Rectal smooth muscle tissue (tissue), 1 donor: ENCODE measurements around the gene ITPR2.

Experiments used
- H3K27ac ChIP-seq: one replicate; pipeline ENCODE4 v1.7.0; 2013; ENCODE audit warnings: low read depth, low read length, inconsistent platforms
- H3K27me3 ChIP-seq: one replicate; pipeline ENCODE4 v1.7.0; 2013; ENCODE audit warnings: low read length; ENCODE audit not compliant: control insufficient read depth, insufficient read depth
- H3K36me3 ChIP-seq: one replicate; pipeline ENCODE4 v1.7.0; 2013; ENCODE audit warnings: low read length; ENCODE audit not compliant: control insufficient read depth, insufficient read depth
- H3K4me1 ChIP-seq: one replicate; pipeline ENCODE4 v1.7.0; 2013; ENCODE audit warnings: low read length; ENCODE audit not compliant: control insufficient read depth, insufficient read depth
- H3K4me3 ChIP-seq: one replicate; pipeline ENCODE4 v1.7.0; 2013; ENCODE audit warnings: low read length
- H3K9ac ChIP-seq: one replicate; pipeline ENCODE4 v1.7.0; 2013; ENCODE audit warnings: low read length

ITPR2 gene

GRCh38 chr12:26492406-26492805 lies 340.6 kb downstream of the ITPR2 start:
- Histone ChIP-seq H3K9ac (no peak overlapping the region), H3K27ac (no peak overlapping the region), H3K27me3 (no peaks in the 10 kb centered on the region), H3K36me3 (peaks cover 4% of the 10 kb centered on the region), H3K4me3 (no peak overlapping the region), H3K4me1 (no peaks in the 10 kb centered on the region)

- peaks cover 4% of the 10 kb centered on the region for H3K36me3 ChIP-seq
- H3K27me3 ChIP-seq: no peaks in the 10 kb centered on the region
- H3K4me3 ChIP-seq: no peak overlapping the region
- H3K9ac ChIP-seq: no peak overlapping the region
- H3K27ac ChIP-seq: no peak overlapping the region
- H3K4me1 ChIP-seq: no peaks in the 10 kb centered on the region
Observed at GRCh38 chr12:26489908-26490307, 343.1 kb downstream of the ITPR2 start.

- H3K36me3 ChIP-seq: peaks cover 4% of the 10 kb centered on the region
- no peaks in the 10 kb centered on the region for H3K27me3 ChIP-seq
- no peaks in the 10 kb centered on the region for H3K4me1 ChIP-seq
Observed at GRCh38 chr12:26488351-26488750, 344.6 kb downstream of the ITPR2 start.

GRCh38 chr12:26473291-26473690 lies 359.7 kb downstream of the ITPR2 start:
- no peak overlapping the region for H3K9ac ChIP-seq
- H3K4me1 ChIP-seq: no peaks in the 10 kb centered on the region
- H3K27me3 ChIP-seq: no peaks in the 10 kb centered on the region
- no peak overlapping the region for H3K4me3 ChIP-seq
- peaks cover 2% of the 10 kb centered on the region for H3K36me3 ChIP-seq
- H3K27ac ChIP-seq: no peak overlapping the region

More at GRCh38 chr12:26488351-26488750, 344.6 kb downstream of the ITPR2 start:
- Histone ChIP-seq H3K9ac (no peak overlapping the region), H3K27ac (no peak overlapping the region), H3K4me3 (no peak overlapping the region)

DNA sequence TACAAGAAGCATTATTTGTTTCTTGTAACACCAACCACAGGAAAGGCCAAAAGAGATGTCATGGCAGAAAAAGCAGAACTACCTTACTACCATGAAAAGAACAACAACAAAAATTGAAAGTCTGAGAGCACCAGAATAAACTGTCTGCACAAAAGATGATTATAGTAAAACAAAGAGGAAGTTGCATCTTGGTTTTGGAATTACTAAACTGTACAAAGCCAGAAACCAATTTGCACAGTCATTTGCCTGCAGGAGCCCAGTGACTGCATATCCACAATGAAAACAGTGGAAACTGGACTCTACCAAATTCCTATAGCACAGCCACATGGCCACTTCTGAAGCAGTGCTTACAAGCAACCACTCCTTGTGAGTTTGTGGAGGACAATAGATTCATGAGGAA lies 361.4 kb downstream of the ITPR2 start:
- no peaks in the 10 kb centered on the region for H3K27me3 ChIP-seq
- no peak overlapping the region for H3K4me3 ChIP-seq
- no peak overlapping the region for H3K27ac ChIP-seq
- H3K4me1 ChIP-seq: no peaks in the 10 kb centered on the region
- H3K9ac ChIP-seq: no peak overlapping the region
- peaks cover 2% of the 10 kb centered on the region for H3K36me3 ChIP-seq

- Histone ChIP-seq H3K27ac (no peak overlapping the region), H3K4me3 (no peak overlapping the region), H3K9ac (no peak overlapping the region), H3K27me3 (no peaks in the 10 kb centered on the region), H3K36me3 (peaks cover 2% of the 10 kb centered on the region), H3K4me1 (no peaks in the 10 kb centered on the region)
Observed at GRCh38 chr12:26469421-26470180, 363.4 kb downstream of the ITPR2 start.

- Histone ChIP-seq H3K4me3 (no peak overlapping the region), H3K27ac (no peak overlapping the region), H3K27me3 (no peaks in the 10 kb centered on the region), H3K36me3 (peaks cover 2% of the 10 kb centered on the region), H3K4me1 (no peaks in the 10 kb centered on the region), H3K9ac (no peak overlapping the region)
Observed at GRCh38 chr12:26467351-26467750, 365.6 kb downstream of the ITPR2 start.

DNA sequence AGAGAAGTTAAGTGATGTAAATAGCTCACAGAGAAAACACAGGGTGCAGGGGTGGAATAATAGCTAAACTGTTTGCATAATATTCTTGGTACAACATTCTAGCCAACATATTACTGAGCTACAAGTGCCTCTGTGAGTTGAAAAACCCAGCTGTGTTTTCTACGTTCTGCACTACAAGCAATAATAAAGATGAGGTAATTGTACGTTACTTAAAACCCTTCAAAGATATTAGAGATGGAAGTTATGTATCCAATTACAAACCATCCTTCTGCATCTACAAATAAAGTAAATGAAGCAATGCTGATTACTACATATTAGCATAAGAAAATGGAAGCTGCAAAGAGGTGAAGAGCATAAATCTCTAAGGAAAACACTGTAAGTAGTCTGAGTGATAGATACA lies 366.3 kb downstream of the ITPR2 start:
- Histone ChIP-seq H3K9ac (no peak overlapping the region), H3K36me3 (peaks cover under 1% of the 10 kb centered on the region), H3K27me3 (no peaks in the 10 kb centered on the region), H3K27ac (no peak overlapping the region), H3K4me1 (no peaks in the 10 kb centered on the region), H3K4me3 (no peak overlapping the region)

GRCh38 chr12:26465419-26466097 lies 367.4 kb downstream of the ITPR2 start:
- H3K9ac ChIP-seq: no peak overlapping the region
- no peak overlapping the region for H3K27ac ChIP-seq
- H3K4me1 ChIP-seq: no peaks in the 10 kb centered on the region
- no peaks in the 10 kb centered on the region for H3K27me3 ChIP-seq
- H3K36me3 ChIP-seq: no peaks in the 10 kb centered on the region
- H3K4me3 ChIP-seq: no peak overlapping the region

- H3K4me3 ChIP-seq: no peak overlapping the region
- no peak overlapping the region for H3K9ac ChIP-seq
- no peaks in the 10 kb centered on the region for H3K4me1 ChIP-seq
- H3K27me3 ChIP-seq: no peaks in the 10 kb centered on the region
- peaks cover 2% of the 10 kb centered on the region for H3K36me3 ChIP-seq
- H3K27ac ChIP-seq: no peak overlapping the region
Observed at GRCh38 chr12:26461776-26462175, 371.2 kb downstream of the ITPR2 start.

GRCh38 chr12:26460361-26460760 lies 372.6 kb downstream of the ITPR2 start:
- Histone ChIP-seq H3K4me3 (no peak overlapping the region), H3K4me1 (no peaks in the 10 kb centered on the region), H3K36me3 (peaks cover 2% of the 10 kb centered on the region), H3K27me3 (no peaks in the 10 kb centered on the region), H3K27ac (no peak overlapping the region), H3K9ac (no peak overlapping the region)

GRCh38 chr12:26455936-26456574 lies 376.9 kb downstream of the ITPR2 start:
- Histone ChIP-seq H3K27me3 (no peaks in the 10 kb centered on the region), H3K9ac (no peak overlapping the region), H3K27ac (no peak overlapping the region), H3K36me3 (peaks cover 2% of the 10 kb centered on the region), H3K4me3 (no peak overlapping the region), H3K4me1 (no peaks in the 10 kb centered on the region)
